RCC 7860 (cell line): ENCODE data around the gene RCAN3.

Source experiments
- DNase-seq: peaks from one replicate; pipeline ENCODE4 v3.0.0-alpha.2; 2015; ENCODE audit warnings: low spot score
- FAIRE-seq: peaks from 2 replicates; lab custom pipeline; 2012; peaks lifted over from hg19 to GRCh38; lab: Jason Lieb, UNC

RCAN3 gene

GRCh38 chr1:24502709-24503058, at the start of gene RCAN3:
Gene RCAN3 (plus strand): TSS chr1:24502836. CDS start chr1:24514373, 11,537 bp downstream.
- FAIRE-seq (no peak), DNase-seq (peak; percentile 74)

DNA sequence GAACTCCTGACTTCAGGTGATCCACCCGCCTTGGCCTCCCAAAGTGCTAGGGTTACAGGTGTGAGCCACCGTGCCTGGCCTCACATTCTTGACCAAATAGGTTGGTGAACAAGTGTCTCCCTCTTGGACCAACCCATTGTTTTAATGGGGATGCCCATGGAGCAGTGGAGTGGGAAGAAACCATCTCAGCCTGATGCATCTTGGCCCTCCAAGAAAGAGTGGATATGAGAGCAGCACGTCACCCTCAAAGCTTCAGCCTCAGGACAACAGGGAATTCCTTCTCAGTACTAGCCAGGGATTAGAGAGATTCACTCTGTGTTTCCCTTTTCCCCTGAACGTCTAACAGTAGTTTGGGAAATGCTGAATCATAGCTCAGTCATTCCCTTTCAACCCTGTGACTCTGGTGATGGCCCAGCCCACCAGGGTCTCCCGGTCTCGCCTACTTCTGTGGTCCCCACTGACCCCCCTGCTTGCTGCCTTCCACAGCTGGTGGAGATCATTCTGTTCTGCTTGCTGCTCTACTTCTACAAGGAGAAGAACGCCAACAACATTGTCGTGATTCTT, 49.6 kb upstream of the RCAN3 start:
- FAIRE-seq, result no peak
- no peak for DNase-seq

- no peak for FAIRE-seq
- no peak for DNase-seq
Measured at GRCh38 chr1:24454673-24455072, 48.0 kb upstream of the RCAN3 start.

DNA sequence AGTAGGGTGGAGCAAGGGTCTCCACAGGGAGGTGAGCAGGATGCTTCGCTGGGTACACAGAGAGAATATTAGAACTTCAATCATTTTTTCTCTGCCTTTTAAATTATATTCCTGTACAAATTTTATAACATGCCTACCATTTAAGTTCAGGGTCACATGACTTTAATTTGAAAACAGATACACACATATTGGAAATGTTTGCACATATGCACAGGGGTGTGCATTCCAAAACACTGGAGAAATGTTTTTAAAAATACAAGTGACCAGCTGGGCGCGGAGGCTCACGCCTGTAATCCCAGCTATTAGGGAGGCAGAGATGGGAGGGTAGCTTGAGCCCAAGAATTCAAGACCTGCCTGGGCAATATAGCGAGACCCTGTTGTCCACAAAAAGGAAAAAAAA, 47.4 kb upstream of the RCAN3 start:
- DNase-seq (no peak), FAIRE-seq (no peak)

DNA sequence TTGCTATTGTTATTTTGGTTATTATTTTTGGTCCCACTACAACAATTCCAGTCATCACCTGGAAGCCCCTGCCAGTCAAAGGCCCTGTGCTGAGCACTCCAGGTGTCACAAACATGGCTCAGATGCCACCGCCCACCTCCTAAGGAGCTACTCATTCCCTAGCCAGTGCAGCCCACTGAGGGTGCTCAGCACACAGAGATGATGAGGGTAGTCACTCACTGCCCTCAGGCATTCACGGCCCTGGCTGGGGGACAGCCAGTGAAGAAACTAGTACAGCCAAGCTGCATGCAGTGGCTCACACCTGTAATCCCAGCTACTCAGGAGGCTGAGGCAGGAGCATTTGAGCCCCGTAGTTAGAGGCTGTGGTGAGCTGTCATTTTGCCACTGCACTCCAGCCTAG, 44.8 kb upstream of the RCAN3 start:
- DNase-seq (no peak), FAIRE-seq (no peak)

DNA sequence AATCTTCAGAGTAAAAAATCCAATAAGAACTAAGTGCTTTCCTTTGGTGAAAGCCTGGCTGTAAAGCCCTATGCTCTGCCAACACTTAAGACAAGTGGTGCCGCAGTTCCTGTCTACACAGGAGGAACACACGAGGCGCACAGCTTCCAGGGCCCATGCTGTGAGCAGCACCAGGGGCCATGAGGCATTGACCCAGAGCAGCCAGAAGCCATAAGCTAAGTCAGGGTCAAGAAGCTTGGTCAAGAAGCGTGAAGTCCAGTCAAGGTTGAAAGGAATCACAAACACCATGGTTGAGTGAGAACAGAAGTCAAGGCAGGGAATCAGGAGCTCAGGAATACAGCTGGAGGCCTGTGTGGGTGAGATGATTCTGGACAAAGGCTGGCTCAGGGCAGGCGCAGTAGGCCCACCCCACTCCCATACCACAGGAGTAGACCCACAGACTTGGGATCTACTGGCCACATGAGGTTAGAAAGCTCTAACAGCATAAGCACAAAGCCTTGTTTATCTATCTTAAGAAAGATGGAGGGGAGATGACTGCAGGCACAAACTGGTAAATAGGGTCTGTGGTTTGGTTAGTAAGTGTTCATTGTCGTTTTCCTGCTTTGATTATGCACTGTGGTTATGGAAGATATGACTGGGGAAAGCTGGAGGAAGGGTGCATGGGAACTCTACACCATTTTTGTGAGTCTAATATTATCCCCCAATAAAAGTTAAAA, 42.9 kb upstream of the RCAN3 start:
- DNase-seq, result peak; percentile 95
- peak; percentile 97 for FAIRE-seq

GRCh38 chr1:24462128-24462527, 40.5 kb upstream of the RCAN3 start:
- FAIRE-seq (peak; percentile 55), DNase-seq (peak; percentile 70)

DNA sequence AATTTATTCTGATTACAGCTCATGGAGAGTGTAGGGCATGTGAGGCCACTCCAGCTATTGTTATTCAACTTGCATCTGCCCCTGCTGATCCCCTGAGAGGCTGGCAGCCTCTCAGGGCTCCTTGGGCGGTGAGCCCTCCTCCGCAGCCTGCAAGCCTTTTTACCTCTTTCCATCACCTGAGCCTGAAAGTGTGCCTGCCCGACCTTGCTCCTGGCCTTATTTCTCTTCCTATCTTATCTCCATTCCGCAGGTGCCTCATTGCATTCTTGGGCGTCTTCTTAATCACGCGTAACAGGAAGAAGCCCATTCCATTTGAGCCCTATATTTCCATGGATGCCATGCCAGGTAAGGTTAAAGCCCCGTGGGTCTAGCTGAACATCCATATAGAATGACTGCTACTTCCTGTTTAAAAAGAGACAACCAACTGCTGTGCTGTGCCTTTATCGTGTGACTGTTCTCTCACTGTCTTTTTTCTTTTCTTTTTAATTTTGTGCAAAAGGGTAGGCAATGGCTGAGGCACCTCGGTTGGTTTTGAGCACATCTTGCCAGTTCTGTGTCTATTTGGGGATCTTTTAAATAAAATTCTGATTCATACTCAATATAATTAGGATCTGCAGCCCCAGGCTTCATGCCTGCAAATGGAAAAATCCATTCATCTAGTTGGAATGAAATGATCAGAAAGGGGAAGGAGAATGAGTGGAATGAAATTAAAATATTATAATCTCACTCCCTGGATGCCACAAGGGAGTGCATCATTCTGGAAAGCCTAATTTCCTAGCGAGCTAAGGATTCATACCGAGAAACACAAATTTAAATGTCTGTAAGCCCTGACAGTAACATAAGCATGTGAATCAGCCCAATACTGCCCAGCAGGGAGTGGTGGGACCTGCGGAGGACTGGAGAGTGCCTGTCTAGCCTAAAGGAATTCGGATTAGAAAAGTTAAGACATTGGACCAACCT, 38.6 kb upstream of the RCAN3 start:
- DNase-seq, result no peak

GRCh38 chr1:24465099-24465498, 37.5 kb upstream of the RCAN3 start:
- DNase-seq (no peak), FAIRE-seq (no peak)

More for the DNA sequence above, 38.6 kb upstream of the RCAN3 start:
- no peak for FAIRE-seq

- FAIRE-seq (no peak), DNase-seq (no peak)
Measured at GRCh38 chr1:24465638-24466037, 37.0 kb upstream of the RCAN3 start.

DNA sequence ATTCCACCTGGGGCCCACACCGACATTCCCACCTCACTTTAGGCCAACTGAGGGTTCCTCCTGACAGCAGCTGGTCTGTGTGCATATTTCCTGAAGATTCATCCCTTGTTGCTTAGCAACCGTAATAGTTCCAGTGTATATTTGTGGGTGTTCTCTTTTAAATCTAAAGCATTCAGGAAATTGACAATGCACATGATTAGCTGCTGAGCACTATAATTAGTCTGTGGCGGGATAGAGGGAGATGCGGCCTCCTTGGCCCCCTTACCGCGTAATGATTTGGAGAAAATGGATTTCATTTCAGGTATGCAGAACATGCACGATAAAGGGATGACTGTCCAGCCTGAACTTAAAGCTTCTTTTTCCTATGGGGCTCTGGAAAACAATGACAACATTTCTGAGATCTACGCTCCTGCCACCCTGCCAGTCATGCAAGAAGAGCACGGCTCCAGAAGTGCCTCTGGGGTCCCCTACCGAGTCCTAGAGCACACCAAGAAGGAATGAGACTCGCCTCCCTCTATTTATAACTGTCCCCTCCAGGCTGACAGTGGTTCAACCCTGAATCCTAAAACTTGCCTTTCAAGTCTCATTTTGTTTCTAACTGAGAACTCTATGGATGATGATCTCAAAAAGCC, 33.8 kb upstream of the RCAN3 start:
- DNase-seq (no peak), FAIRE-seq (no peak)

DNA sequence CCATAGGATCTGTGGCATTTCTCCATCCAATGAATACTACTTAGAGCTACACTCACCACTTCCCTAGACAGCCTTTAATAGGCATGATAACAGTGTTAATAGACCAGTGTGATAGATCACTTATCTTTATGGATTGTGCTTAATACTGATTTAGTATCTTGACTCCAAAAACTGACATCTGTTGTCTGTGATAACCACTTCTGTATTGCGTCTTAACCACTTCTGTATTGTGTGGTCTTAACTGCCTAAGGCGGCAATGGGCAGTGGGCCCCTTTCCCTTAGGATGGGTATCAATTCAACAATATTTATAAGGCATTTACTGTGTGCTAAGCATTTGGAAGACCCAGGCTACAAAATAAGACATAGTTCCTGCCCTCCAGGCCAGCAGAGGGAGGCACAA, 32.0 kb upstream of the RCAN3 start:
- FAIRE-seq, result no peak
- DNase-seq, result no peak

- no peak for FAIRE-seq
- DNase-seq, result no peak
Measured at GRCh38 chr1:24472527-24473251, 29.9 kb upstream of the RCAN3 start.

DNA sequence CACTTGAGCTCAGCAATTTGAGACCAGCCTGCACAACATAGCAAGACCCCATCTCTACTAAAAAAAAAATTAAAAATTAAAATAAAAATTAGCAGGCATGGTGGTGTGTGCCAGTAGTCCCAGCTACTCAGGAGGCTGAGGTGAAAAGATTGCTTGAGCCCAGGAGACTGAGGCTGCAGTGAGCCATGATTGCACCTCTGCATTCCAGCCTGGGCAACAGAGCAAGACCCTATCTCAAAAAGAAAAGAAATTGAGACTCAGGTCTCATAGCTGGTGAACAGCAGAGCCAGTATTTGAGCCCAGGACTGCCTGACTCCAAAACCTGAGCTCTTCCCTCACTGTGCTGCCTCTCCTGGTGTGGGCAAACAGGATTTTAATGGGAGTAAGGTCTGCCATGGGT, 28.4 kb upstream of the RCAN3 start:
- DNase-seq, result no peak
- no peak for FAIRE-seq

DNA sequence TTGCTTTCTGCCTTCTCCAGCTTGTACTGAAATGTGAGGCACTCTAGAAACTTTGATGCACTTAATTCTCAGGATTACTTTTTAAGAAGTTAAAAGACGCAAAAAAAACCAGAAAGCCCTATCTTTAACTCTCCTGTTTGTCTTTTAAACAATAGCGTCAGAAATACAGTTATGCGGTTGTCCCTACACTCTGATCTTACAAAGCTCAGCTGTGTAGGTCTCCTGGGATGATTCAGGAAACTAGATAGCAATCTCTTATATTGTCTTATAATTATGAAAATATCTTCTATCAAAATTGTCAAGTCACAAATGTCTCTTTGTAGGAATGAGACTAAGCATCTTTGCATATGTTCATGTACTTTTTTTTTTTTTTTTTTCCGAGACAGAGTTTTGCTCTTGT, 26.9 kb upstream of the RCAN3 start:
- DNase-seq (no peak), FAIRE-seq (no peak)

DNA sequence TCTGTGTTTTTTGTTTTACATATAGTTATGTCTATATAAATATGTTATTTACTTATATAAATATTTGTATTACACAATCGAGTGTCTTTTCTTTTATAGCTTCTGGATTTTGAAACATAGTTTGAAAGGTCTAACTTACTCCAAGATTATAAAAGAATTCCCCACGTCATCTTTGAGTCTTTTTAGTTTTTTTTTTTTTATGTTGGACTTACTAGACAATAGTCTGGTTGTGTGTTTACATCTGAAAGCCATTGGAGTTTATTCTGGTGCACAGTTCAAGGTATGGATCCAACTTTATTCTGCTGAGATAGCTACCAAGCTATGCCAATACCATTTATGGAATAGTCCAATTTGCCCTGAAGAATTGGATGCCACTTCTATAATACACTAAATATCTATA, 26.1 kb upstream of the RCAN3 start:
- DNase-seq, result no peak
- no peak for FAIRE-seq

DNA sequence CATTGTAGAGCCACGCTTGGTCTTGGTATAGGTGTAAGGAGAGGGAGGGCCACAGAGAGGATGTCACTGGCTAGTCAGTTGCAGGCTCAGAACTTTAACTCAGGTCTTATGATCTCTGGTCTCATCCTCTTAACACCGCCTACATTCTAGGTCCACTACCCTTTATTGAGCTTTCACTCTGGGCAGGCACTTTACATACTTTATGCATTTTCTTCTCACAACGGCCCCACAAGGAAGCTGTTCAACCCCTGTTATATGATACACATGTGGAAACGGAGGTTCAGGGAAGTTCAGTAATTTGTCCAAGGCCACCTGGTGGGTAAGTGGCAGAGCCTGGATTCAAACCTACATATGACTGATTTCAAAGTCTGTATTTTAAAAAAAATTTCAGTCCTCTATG, 25.3 kb upstream of the RCAN3 start:
- FAIRE-seq, result no peak
- no peak for DNase-seq

GRCh38 chr1:24481101-24481500, 21.5 kb upstream of the RCAN3 start:
- no peak for FAIRE-seq
- DNase-seq, result no peak

- DNase-seq, result no peak
- no peak for FAIRE-seq
Measured at GRCh38 chr1:24481843-24482610, 20.6 kb upstream of the RCAN3 start.

GRCh38 chr1:24483441-24483840, 19.2 kb upstream of the RCAN3 start:
- FAIRE-seq (no peak), DNase-seq (no peak)
